HG02870 (cell line): ENCODE measurements around the gene PAPOLA.

Source experiments
- ATAC-seq: cut with Tn5 transposase; IDR thresholded peaks from one replicate; pipeline ENCODE4 v1.9.1; 2021; ENCODE audit warnings: mild to moderate bottlenecking, moderate library complexity; ENCODE audit not compliant: unreplicated experiment

The PAPOLA gene

GRCh38 chr14:96584907-96585671 lies 82.9 kb downstream of the PAPOLA start:
- ATAC-seq = no peak

DNA sequence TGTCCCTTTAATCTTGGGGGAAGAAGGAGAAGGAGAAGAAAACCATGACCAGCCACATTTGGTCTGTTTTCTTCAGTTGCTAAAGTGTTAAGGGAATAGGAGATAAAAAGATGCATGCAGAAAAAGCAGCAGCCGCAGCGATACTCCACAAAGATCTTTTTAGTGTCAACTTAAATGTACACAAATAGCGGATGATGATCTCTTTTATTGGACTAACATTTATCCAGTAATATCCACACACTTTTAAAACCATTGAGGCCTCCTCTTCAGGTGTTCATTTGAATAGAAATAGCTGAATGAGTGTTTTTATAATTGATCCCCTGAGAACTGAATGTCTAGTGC lies 83.5 kb downstream of the PAPOLA start:
- ATAC-seq = no peak

DNA sequence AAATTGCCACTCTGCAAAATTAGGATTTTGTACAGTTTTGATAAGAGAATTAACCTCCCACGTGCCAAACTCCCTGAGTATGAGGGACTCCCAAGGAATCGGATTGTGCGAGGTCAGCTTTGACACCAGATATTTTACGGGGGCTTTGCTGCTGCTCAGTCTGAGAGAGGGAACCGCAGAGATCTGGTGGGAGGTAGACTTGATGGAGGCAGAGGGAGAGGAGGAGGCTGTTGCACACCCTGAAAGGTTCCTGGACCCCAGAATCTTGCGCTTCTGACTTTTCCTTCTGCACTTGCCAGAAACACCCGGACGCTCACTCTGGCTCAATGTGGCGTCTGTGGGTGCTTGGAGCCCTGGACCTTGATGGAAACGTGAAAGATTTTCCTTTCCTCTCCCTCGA lies 83.9 kb downstream of the PAPOLA start:
- no peak for ATAC-seq

DNA sequence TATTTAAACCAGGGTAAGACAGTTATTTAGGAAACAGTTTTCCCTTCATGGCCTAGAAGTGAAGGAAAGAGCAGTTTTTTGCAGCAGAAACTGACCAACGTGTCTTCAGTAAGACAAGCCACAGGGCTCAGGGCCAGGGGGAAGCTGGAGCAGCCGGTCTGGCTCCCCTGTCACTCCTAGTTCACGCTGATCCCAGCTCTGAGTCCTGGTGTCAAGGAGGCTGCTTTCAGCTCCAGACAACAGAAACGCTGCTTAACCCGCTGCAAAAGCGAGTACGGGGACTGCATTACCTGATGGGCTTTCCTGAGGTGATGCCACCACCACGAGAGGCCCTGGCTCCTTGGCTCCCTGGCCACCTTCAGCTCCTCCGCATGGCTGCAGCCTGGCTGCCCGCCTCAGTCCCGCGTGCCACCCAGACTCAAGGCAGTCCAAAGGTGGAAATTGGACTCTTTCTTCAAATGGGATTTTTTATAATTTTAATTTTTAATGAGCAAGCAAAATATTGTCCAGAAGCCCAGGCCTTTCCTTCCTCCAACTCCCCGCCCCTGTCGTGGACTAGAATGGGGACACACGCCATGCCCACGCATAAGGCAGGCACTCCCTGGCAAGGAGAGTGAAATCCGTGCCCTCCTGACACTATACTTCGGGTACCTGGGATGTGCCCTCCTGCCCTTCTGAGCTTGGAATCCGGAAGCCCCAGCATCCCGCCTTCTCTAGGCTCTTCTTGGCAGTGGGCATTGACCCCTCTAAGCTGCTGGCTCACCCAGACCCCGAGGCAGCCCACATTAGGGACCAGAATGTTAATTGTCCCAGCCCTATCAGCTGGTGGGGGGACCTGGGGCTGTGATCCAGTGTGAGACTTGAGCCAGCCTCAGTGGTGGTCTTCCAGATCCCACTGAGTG lies 85.0 kb downstream of the PAPOLA start:
- no peak for ATAC-seq

GRCh38 chr14:96587823-96588385 lies 85.7 kb downstream of the PAPOLA start:
- ATAC-seq = no peak

DNA sequence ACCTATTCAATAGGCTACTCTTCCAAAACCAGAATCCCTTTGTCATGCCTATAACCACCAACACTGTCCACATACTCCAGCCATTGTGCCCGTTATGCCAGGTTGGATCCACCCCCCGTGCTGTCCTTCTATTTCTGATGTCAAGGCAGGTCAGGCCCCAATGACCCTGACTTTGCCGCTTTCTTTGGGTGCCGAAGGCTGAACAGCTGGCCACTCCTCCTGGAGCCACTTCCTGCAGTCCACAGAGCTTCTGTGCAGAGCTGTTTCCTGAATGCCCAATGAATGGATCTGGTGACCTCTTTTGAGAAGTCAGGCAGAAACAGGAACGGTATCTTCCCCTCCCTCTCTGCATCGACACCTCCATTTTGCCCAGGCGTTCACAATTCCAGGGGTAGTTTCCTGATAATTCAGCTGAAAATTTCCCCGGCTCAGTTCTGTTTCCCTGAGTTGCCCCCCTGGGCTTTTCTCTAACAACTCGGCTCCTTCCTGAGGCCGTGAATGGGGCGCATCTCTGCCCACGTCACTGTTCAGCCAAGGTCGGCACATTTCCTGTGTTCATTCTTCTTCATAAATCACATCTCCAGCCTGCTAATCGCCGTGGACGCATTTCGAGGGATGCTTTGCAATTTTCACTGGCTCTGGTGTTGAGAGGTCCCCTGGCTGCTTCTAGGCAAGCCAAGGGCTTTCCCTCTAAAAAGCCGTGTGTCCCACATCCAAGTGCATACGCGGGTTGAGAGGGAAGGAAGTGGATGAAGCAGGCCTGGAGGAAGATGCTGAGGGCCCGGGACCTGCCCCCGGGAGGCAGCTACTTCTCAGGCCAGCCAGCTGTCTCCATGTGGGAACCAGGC lies 86.5 kb downstream of the PAPOLA start:
- ATAC-seq = no peak

DNA sequence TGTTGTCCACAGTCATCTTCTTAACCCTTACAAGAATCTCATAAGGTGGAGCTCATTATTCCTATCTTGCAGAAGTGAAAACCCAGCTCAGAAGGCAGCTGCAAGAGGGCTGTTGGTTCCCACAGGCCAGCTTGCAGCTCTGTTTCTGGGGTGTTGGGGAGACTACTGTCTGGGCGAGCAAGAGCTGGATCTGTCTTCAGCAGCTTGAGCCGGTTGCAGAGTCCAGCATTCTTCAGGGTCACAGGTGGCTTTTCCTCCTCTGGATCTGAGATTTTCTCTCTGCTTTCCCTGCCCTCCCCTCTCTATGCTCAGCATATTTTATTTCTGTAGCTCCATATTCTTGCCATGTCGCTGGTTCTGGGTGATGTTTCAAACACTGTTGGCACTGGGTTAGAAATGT lies 87.4 kb downstream of the PAPOLA start:
- no peak for ATAC-seq

DNA sequence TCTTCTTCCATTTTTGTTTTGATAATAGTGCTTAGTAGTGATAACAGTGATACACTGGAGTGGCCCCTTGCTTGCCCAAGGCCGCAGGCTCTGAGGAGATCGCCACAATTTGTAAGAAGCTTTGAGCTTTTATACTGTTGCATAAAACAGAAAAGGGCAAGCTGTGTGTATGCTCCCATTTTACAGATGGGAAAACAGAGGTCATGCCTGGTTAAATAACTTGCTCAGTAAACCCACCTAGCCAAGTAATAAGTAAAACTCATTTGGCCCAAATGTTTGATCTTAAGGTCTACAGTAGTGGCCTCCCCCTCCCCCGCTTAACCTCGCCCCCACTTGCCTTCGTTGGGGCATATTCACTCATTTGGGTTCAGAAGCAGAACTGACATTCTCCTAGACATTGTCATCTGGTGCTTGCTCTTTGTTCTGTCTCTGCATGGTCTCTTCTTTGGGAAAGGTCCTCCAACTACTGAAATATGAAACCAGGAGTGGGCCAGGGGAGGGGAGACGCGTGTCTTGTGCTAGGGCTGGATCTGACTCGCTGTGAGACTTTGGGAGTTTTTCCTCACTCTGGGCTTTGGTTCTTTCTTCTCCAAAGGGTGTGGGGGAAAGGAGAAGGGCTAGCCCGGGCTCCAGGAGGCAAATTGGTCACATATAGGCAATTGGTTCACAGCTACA lies 88.1 kb downstream of the PAPOLA start:
- no peak for ATAC-seq

DNA sequence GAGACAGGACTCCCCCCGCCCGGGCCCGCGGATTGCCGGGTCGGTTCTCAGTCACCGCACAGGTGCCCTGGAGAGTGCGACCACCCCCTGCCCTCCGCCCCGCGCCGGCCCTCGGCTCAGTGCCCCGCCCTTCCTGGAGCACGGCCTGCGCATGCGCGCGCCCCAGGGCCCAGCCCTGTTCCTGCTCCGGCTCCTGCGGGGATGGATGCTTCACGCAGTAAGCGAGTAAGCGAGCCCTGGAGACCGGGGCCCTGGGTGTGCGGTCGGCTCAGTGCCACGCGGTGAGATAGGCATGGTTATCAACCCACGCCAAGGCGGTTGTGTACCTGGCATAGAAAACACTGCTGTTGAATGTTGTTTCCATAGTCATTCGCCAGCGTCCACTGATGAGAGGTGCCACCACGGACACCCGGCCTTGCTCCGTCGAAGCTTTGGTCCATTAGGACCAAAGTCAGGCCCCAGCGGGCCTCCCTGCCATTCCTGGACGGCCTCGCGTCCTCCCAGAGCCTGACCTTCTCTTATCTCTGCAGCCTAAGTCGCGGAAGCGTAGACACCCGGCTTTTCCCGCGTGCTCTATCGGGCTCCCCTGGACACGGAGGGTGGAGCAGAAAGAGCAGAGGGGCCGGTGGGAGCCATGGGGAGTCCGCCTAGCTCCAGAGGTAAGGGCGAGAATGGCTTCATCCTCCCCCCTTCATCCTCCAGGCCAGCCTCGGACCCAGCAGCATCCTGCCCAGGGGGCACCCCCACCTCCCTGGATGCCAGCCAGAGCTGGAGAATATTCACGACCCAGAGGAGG lies 90.6 kb downstream of the PAPOLA start:
- ATAC-seq = peak; percentile 76

GRCh38 chr14:96594961-96595360 lies 92.8 kb downstream of the PAPOLA start:
- no peak for ATAC-seq

- no peak for ATAC-seq
Measured at GRCh38 chr14:96597680-96598079, 95.5 kb downstream of the PAPOLA start.

GRCh38 chr14:96598332-96598928 lies 96.2 kb downstream of the PAPOLA start:
- ATAC-seq = no peak

GRCh38 chr14:96599076-96599475 lies 96.9 kb downstream of the PAPOLA start:
- no peak for ATAC-seq

GRCh38 chr14:96602186-96602585 lies 100.0 kb downstream of the PAPOLA start:
- no peak for ATAC-seq

- no peak for ATAC-seq
Measured at GRCh38 chr14:96603350-96604255, 101.4 kb downstream of the PAPOLA start.

DNA sequence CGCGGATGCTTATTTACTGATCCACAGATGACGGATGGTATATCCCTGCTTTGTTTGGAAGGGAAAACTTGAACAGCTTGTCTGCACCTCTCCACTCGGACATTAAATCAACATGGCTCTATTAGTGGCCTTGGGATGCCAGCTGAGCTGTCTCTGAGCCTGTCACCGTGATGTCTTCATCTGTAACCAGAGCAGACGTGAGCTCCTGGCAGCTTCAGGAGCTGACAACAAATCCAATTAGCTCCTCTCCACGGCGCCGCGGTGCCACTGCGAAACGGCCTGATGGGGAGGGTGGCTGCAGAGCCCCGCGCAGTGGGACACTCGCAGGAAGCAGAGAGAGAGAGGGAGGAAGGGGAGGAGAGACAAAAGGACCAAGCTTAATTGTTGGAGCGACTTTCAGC lies 112.3 kb downstream of the PAPOLA start:
- no peak for ATAC-seq

GRCh38 chr14:96616161-96616721 lies 114.1 kb downstream of the PAPOLA start:
- no peak for ATAC-seq
